ENCODE data around the gene ELAVL1. TPM values are rescaled to one million over a fixed set of nuclear protein-coding genes. Genes with fewer than 3 reads are reported as not detected.

ELAVL1 gene
- total RNA-seq, 4 donors from 2014 or later, result 25.7 to 44.6 (median 34.5) TPM

DNA sequence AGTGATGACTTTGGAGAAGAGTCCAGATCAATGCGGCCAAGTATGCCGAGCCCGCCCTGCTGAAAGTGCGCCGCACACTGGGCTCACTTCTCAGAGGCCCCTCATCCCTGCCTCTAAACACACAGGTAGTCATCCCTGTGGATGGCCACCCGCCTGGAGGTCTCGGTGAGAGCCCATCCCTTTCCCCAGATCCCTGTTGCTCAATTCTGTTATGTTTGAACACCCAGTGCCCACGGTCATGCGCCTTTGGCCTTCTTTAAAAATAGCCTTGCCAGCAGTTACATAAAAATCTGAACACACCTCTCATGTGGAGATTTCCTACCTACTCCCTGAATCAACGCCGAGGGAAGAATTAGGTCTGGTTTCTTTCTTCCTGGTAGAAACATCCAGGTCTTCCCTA is 11.9 kb downstream of the ELAVL1 start:
- Histone ChIP-seq H3K36me3 (peaks cover 8 to 44% (median 17%) of the 10 kb centered on the region in 3 donors), H3K27me3 (no peaks in the 10 kb centered on the region), H3K4me3 (no peak overlapping the region), H3K9me3 (no peaks in the 10 kb centered on the region), H3K4me1 (peaks cover 0 to 47% (median 0%) of the 10 kb centered on the region in 3 donors), H3K27ac (no peak overlapping the region)
- intact Hi-C loops (cut with DNase I), result no loop called here
- DNase-seq, result no peak
- 82 to 83% methylated on average over 11 of the region's 11 CpGs for WGBS, 2 donors
- TF ChIP-seq, protein P1, sequence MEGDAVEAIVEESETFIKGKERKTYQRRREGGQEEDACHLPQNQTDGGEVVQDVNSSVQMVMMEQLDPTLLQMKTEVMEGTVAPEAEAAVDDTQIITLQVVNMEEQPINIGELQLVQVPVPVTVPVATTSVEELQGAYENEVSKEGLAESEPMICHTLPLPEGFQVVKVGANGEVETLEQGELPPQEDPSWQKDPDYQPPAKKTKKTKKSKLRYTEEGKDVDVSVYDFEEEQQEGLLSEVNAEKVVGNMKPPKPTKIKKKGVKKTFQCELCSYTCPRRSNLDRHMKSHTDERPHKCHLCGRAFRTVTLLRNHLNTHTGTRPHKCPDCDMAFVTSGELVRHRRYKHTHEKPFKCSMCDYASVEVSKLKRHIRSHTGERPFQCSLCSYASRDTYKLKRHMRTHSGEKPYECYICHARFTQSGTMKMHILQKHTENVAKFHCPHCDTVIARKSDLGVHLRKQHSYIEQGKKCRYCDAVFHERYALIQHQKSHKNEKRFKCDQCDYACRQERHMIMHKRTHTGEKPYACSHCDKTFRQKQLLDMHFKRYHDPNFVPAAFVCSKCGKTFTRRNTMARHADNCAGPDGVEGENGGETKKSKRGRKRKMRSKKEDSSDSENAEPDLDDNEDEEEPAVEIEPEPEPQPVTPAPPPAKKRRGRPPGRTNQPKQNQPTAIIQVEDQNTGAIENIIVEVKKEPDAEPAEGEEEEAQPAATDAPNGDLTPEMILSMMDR (IDR thresholded peaks at IDR 0.05), result no peak
- TF ChIP-seq POLR2A (IDR thresholded peaks at IDR 0.05), result no peak

DNA sequence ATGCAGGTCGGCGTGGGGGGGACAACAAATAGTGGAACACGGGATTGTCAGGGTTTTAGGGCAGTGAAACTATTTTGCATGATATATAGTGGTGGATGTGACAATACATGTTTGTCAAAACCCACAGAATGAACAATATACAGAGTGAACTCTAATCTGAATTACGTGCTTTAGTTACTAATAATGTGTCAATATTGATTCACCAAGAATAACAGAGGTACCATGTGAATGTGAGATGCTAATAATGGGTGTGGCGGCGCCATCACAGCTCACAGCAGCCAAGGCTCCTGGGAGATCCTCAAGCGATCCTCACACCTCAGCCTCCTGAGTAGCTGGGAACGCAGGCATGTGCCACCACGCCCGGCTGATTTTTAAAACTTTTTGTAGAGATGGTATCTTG is 12.9 kb downstream of the ELAVL1 start:
- no peak for DNase-seq
- H3K36me3 ChIP-seq, result peaks cover 15 to 54% (median 17%) of the 10 kb centered on the region in 3 donors
- peaks cover 0 to 47% (median 7%) of the 10 kb centered on the region in 3 donors for H3K4me1 ChIP-seq
- no peak overlapping the region for H3K27ac ChIP-seq
- intact Hi-C loops (cut with DNase I), result no loop called here
- TF ChIP-seq, protein P1 (IDR thresholded peaks at IDR 0.05), result no peak
- no peak for TF ChIP-seq POLR2A (IDR thresholded peaks at IDR 0.05)
- 68 to 72% methylated on average over 10 of the region's 10 CpGs for WGBS, 2 donors
- no peak overlapping the region for H3K4me3 ChIP-seq
- H3K27me3 ChIP-seq, result no peaks in the 10 kb centered on the region
- H3K9me3 ChIP-seq, result no peaks in the 10 kb centered on the region

DNA sequence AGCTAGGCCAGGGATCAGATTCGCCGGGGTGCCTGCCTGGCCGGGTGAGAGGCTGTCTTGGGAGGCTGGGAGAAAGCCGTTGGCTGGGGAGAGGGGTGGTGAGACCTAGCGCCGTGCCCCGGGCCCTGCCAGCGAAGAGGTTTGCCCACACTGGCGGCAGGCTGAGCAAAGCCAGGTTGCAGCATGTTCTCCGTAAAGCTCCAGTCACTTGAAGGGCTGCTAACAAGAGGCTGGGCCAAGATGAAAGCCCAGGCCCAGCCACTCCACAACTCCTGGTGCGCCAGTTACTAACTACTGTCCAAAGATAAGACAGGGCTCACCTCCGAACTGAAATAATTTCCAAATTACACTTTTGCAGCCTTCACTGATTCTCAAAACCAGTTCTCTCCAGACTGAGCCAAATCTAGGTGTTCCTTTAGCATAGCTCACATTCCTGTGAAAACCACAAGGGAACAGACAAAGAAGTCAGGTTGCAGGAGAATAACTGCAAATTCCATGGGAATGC is 16.3 kb downstream of the ELAVL1 start:
- intact Hi-C loops (cut with DNase I), result no loop called here
- H3K9me3 ChIP-seq, result no peaks in the 10 kb centered on the region
- TF ChIP-seq, protein P1 (IDR thresholded peaks at IDR 0.05), result no peak
- TF ChIP-seq POLR2A (IDR thresholded peaks at IDR 0.05), result no peak
- DNase-seq, result no peak
- H3K27me3 ChIP-seq, result no peaks in the 10 kb centered on the region
- no peak overlapping the region for H3K4me3 ChIP-seq
- 51 to 73% methylated on average over 11 to 12 of the region's 12 CpGs for WGBS, 2 donors
- peaks cover 8 to 68% (median 19%) of the 10 kb centered on the region in 3 donors for H3K4me1 ChIP-seq
- H3K27ac ChIP-seq, result peak overlapping the region in 3 of 4 donors; percentile 3 to 42 (median 11)
- peaks cover 17 to 88% (median 28%) of the 10 kb centered on the region in 3 donors for H3K36me3 ChIP-seq

DNA sequence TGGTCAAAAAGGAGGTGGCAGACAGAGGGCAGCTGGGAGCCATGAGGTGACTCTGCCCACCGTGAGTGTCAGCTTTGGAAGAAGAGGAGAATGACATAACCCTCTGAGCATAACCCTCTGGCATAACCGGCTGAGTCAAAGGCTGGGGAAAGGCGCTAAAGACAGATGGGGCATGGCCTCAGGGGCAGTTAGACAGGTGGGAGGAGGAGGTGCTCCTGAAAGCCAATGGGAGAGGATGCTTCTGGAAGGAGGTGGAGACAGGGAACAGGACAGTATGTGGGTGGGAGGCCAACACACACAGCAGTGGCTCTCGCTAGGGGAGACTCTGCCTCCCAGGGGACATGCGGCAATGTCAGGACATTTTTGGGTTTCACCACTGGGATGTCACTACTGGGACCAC is 17.1 kb downstream of the ELAVL1 start:
- 56 to 64% methylated on average over 5 of the region's 5 CpGs for WGBS, 2 donors
- no peak for DNase-seq
- H3K4me1 ChIP-seq, result peaks cover 8 to 62% (median 19%) of the 10 kb centered on the region in 3 donors
- intact Hi-C loops (cut with DNase I), result no loop called here
- no peak overlapping the region for H3K4me3 ChIP-seq
- H3K27me3 ChIP-seq, result no peaks in the 10 kb centered on the region
- H3K27ac ChIP-seq, result peak overlapping the region in 2 of 4 donors; percentile 11 to 42
- H3K9me3 ChIP-seq, result no peaks in the 10 kb centered on the region
- peaks cover 17 to 97% (median 31%) of the 10 kb centered on the region in 3 donors for H3K36me3 ChIP-seq
- TF ChIP-seq, protein P1 (IDR thresholded peaks at IDR 0.05), result no peak
- TF ChIP-seq POLR2A (IDR thresholded peaks at IDR 0.05), result no peak

DNA sequence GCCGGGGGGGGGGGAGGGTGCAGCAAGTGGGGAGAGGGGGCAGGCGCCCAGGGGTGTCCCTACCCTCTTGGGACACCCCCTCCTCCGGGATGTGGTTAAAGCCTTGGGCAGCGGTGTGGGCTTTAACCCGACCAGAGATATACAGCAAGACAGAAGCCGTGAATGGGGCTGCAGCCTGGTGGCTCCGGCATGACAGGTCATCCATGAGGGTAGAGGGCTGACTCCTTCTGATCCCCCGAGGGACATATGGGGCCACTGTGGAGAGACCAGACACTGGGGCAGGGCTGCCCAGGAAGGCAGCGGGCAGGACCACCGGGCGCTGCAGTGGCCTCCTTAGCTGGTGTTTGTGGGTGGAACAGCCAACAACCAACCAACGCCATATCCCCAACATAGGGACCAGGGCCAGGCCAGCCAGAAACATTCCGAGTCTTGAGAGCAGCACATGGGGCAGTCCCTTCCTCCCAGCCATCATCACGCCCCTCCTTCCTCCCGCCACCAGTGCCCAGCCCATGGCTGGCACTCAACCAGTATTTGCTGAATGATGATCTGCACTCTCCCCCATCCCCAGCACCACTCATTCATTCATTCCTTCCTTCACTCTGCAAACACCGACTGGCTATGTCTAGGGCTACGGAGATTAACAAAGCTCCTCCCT is 18.2 kb downstream of the ELAVL1 start:
- Histone ChIP-seq H3K36me3 (peaks cover 17 to 99% (median 38%) of the 10 kb centered on the region in 3 donors), H3K4me1 (peaks cover 8 to 56% (median 19%) of the 10 kb centered on the region in 3 donors), H3K4me3 (no peak overlapping the region), H3K27me3 (no peaks in the 10 kb centered on the region), H3K9me3 (no peaks in the 10 kb centered on the region), H3K27ac (peak overlapping the region in 2 of 4 donors; percentile 36 to 56)
- DNase-seq, result no peak
- WGBS, 2 donors, result 70 to 71% methylated on average over 8 to 15 of the region's 17 CpGs
- intact Hi-C loops (cut with DNase I), result no loop called here
- no peak for TF ChIP-seq POLR2A (IDR thresholded peaks at IDR 0.05)
- TF ChIP-seq, protein P1 (IDR thresholded peaks at IDR 0.05), result no peak
